Measurements from ENCODE around the gene RNF223. TPM values are rescaled to one million over a fixed set of nuclear protein-coding genes. Genes with fewer than 3 reads are reported as not detected.

RNF223 gene
- total and polyA plus RNA-seq, 4 donors, result 0.54 to 2.4 (median 1.4) TPM

- no peak for DNase-seq
- H3K9me3 ChIP-seq (ENCODE audit: control insufficient read depth in 4 of 4, insufficient read depth in 3 of 4, low read length in 3 of 4), result peaks cover 0 to 5% (median 0%) of the 10 kb centered on the region in 4 donors
- ATAC-seq (ENCODE audit: insufficient read depth, low FRiP score), result no peak
- H3K4me1 ChIP-seq (ENCODE audit: control insufficient read depth in 5 of 5, insufficient read depth in 5 of 5, low read length in 5 of 5), result peaks cover 0 to 5% (median 0%) of the 10 kb centered on the region in 5 donors
- peaks cover 0 to 5% (median 2%) of the 10 kb centered on the region in 4 donors for H3K36me3 ChIP-seq (ENCODE audit: control insufficient read depth in 4 of 4, insufficient read depth in 4 of 4, low read length in 4 of 4)
- TF ChIP-seq CTCF (IDR thresholded peaks at IDR 0.05; ENCODE audit: control extremely low read depth, extremely low read depth), result no peak
- no peak overlapping the region for H3K9ac ChIP-seq (ENCODE audit: insufficient read depth in 1 of 2, low read length in 2 of 2)
- no peak overlapping the region for H3K4me3 ChIP-seq
- WGBS, 2 donors, result 97% methylated on average over 28 of the region's 28 CpGs
- no peak overlapping the region for H3K27ac ChIP-seq (ENCODE audit: low read depth in 1 of 2, low read length in 1 of 2)
- no peaks in the 10 kb centered on the region for H3K27me3 ChIP-seq (ENCODE audit: control insufficient read depth in 3 of 3, insufficient read depth in 3 of 3, low read length in 2 of 3)
Measured at GRCh38 chr1:1111516-1112236, 37.6 kb upstream of the RNF223 start.

GRCh38 chr1:1110561-1110971, 36.5 kb upstream of the RNF223 start:
- H3K27ac ChIP-seq (ENCODE audit: low read depth in 1 of 2, low read length in 1 of 2), result no peak overlapping the region
- H3K9me3 ChIP-seq (ENCODE audit: control insufficient read depth in 4 of 4, insufficient read depth in 3 of 4, low read length in 3 of 4), result peaks cover 0 to 5% (median 0%) of the 10 kb centered on the region in 4 donors
- WGBS, 2 donors, result 95 to 96% methylated on average over 29 of the region's 29 CpGs
- no peak for ATAC-seq (ENCODE audit: insufficient read depth, low FRiP score)
- peaks cover 0 to 3% (median 0%) of the 10 kb centered on the region in 5 donors for H3K4me1 ChIP-seq (ENCODE audit: control insufficient read depth in 5 of 5, insufficient read depth in 5 of 5, low read length in 5 of 5)
- DNase-seq, result no peak
- no peak overlapping the region for H3K4me3 ChIP-seq
- peaks cover 0 to 10% (median 2%) of the 10 kb centered on the region in 4 donors for H3K36me3 ChIP-seq (ENCODE audit: control insufficient read depth in 4 of 4, insufficient read depth in 4 of 4, low read length in 4 of 4)
- H3K9ac ChIP-seq (ENCODE audit: insufficient read depth in 1 of 2, low read length in 2 of 2), result no peak overlapping the region
- no peak for TF ChIP-seq CTCF (IDR thresholded peaks at IDR 0.05; ENCODE audit: control extremely low read depth, extremely low read depth)
- H3K27me3 ChIP-seq (ENCODE audit: control insufficient read depth in 3 of 3, insufficient read depth in 3 of 3, low read length in 2 of 3), result no peaks in the 10 kb centered on the region

- Histone ChIP-seq H3K9me3 (ENCODE audit: control insufficient read depth in 4 of 4, insufficient read depth in 3 of 4, low read length in 3 of 4) (peaks cover 0 to 5% (median 0%) of the 10 kb centered on the region in 4 donors), H3K36me3 (ENCODE audit: control insufficient read depth in 4 of 4, insufficient read depth in 4 of 4, low read length in 4 of 4) (peaks cover 0 to 10% (median 2%) of the 10 kb centered on the region in 4 donors), H3K27ac (ENCODE audit: low read depth in 1 of 2, low read length in 1 of 2) (no peak overlapping the region), H3K4me3 (no peak overlapping the region), H3K27me3 (ENCODE audit: control insufficient read depth in 3 of 3, insufficient read depth in 3 of 3, low read length in 2 of 3) (no peaks in the 10 kb centered on the region), H3K9ac (ENCODE audit: insufficient read depth in 1 of 2, low read length in 2 of 2) (no peak overlapping the region), H3K4me1 (ENCODE audit: control insufficient read depth in 5 of 5, insufficient read depth in 5 of 5, low read length in 5 of 5) (peaks cover 0 to 2% (median 0%) of the 10 kb centered on the region in 5 donors)
- no peak for TF ChIP-seq CTCF (IDR thresholded peaks at IDR 0.05; ENCODE audit: control extremely low read depth, extremely low read depth)
- WGBS, 2 donors, result 85 to 88% methylated on average over 14 of the region's 14 CpGs
- DNase-seq (no peak), ATAC-seq (ENCODE audit: insufficient read depth, low FRiP score) (no peak)
Measured at GRCh38 chr1:1109743-1110142, 35.6 kb upstream of the RNF223 start.
